HG02970 (cell line): ENCODE measurements around the gene GADD45GIP1.
"Not testable (repeated sequence)": the region's sequence is repeated elsewhere in the genome, so short reads cannot be mapped to it uniquely, and the experiment has no call there.

ENCODE experiments used
- ATAC-seq: cut with Tn5 transposase; IDR thresholded peaks from one replicate; pipeline ENCODE4 v1.9.1; 2021; ENCODE audit warnings: mild to moderate bottlenecking, moderate library complexity, moderate number of reproducible peaks; ENCODE audit not compliant: unreplicated experiment, low FRiP score

The GADD45GIP1 gene

DNA sequence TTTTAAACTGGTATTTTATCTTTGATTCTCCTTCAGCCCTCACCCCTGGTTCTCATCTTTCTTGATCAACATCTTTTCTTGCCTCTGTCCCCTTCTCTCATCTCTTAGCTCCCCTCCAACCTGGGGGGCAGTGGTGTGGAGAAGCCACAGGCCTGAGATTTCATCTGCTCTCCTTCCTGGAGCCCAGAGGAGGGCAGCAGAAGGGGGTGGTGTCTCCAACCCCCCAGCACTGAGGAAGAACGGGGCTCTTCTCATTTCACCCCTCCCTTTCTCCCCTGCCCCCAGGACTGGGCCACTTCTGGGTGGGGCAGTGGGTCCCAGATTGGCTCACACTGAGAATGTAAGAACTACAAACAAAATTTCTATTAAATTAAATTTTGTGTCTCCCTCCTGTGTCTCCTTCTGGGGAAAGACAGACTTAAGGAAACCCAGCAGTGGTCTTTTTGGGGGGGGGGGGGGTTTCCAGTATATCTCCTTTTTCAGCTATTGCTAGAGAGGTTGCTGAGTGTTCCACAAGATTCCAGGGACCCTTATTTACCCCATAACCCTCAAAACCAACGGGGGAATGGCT, 12.8 kb downstream of the GADD45GIP1 start:
- no peak for ATAC-seq

DNA sequence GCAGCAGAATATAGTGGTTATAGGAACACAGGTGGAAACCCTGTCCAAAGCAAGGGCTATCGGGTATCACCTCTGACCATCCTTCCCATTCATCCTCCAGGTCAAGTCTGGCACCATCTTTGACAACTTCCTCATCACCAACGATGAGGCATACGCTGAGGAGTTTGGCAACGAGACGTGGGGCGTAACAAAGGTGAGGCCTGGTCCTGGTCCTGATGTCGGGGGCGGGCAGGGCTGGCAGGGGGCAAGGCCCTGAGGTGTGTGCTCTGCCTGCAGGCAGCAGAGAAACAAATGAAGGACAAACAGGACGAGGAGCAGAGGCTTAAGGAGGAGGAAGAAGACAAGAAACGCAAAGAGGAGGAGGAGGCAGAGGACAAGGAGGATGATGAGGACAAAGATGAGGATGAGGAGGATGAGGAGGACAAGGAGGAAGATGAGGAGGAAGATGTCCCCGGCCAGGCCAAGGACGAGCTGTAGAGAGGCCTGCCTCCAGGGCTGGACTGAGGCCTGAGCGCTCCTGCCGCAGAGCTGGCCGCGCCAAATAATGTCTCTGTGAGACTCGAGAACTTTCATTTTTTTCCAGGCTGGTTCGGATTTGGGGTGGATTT, 13.5 kb downstream of the GADD45GIP1 start:
- no peak for ATAC-seq

GRCh38 chr19:12940897-12941296, 16.1 kb downstream of the GADD45GIP1 start:
- ATAC-seq: no peak

DNA sequence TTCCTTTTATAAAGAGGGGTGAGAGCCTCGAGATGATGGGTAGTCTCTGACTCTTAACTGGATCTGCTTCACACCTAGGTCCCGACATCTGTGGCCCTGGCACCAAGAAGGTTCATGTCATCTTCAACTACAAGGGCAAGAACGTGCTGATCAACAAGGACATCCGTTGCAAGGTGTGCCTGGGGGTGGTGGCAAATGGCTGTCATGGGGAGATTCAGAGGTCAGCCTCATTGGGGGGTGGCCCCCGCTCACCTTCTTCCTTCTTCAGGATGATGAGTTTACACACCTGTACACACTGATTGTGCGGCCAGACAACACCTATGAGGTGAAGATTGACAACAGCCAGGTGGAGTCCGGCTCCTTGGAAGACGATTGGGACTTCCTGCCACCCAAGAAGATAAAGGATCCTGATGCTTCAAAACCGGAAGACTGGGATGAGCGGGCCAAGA, 17.0 kb downstream of the GADD45GIP1 start:
- ATAC-seq: no peak

GRCh38 chr19:12938779-12939601, 18.0 kb downstream of the GADD45GIP1 start:
- ATAC-seq: peak; percentile 1

DNA sequence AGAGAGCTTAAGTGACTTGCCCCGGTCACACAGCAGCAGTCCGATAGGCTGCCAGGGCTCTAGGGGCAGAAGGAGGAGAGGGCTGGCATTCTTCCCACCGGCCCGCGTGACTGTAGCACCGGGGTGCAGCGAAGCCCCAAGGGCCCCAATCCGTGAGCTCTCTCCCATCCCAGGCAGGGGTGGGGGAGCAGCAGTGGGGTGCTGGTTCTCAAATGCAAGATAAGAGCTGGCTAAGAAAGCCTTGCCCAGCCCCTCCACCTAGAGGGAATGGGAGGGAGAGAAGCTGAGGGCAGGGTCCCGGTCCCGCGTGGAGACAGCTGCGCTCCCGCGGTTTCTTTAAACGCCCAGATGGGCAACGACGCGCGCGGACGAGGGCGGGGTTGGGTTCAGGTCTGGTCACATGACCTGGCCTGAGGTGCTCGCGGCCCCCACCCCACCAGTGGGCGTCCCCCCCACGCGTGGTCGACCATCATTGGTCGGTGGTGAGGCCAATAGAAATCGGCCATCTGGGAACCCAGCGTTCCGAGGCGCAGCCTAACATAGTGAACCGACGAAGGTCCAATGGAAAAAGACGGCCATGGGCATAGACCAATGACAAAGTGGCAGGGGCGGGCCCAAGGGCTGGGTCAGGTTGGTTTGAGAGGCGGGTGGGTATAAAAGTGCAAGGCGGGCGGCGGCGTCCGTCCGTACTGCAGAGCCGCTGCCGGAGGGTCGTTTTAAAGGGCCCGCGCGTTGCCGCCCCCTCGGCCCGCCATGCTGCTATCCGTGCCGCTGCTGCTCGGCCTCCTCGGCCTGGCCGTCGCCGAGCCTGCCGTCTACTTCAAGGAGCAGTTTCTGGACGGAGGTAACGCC, 18.9 kb downstream of the GADD45GIP1 start, which contains the start of gene CALR:
CALR (plus strand) TSS at position 683 of the 852 bp plus-strand sequence; CDS start at position 754, 71 bp downstream.
- ATAC-seq: peak; percentile 82

DNA sequence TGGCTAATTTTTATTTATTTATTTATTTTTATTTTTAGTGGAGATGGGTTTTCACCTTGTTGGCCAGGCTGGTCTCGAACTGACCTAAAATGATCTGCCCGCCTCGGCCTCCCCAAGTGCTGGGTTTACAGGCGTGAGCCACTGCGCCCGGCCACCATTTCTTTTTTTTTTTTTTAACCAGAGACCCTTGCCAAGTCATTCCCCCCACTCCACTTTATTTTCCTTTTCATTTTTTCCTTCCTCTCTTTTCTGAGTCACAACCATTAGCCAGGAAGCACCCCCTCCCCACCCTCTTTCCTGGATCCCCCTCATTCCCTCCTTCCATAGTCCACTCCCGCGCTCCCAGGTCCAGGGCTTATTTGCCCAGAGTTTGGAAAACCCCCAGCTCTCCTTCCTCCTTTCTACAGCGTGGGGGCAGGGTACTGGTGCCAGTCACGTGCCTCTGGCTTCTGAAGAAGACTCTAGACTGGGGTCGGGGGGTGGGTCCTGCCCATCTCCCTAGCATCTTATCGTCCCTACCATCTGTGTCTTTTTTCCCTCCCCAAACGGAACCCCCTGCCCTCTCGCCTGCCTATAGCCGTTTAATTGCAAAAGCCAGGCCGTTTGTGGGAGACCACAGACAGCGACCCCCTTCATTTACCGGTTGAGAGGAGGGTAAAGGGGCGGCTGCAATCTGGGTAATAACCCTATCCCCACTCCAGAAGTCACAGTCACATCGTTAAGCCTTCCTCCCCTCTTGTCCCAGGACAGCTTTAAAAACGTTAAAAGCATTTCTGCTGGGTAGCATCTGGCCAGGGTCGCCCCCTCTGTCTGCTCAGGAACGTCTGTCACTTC, 19.7 kb downstream of the GADD45GIP1 start:
- ATAC-seq: no peak

DNA sequence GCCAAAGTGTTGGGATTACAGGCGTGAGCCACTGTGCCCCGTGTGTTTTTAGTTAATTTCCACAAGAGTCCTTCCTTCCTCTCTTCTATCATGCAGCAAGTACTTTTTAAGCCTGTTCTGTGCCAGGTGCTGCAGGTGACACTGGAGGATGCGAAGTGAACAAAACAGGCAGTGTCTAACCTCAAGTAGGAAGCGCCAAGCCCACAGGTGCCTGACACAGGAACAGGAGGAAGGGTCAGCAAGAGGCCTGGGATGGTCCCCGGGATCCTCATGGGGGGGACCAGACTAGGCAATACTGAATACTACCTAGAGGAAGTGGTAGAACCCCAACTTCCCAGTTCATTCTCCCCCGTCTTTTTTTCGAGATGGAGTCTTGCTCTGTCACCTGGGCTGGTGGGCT, 20.4 kb downstream of the GADD45GIP1 start:
- no peak for ATAC-seq

DNA sequence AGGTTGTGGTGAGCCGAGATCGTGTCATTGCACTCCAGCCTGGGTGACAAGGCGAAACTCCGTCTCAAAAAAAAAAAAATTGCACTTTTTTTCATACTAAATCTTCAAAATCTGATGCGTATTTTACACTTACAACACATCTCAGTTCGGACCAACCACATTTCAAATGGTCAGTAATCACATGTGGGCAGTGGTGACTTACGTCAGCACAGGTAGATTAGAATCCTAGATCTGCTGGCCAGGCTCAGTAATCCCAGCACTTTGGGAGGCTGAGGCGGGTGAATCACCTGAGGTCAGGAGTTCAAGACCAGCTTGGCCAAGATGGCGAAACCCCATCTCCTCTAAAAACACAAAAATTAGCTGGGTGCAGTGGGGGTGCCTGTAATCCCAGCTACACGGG, 22.0 kb downstream of the GADD45GIP1 start:
- ATAC-seq: no peak

DNA sequence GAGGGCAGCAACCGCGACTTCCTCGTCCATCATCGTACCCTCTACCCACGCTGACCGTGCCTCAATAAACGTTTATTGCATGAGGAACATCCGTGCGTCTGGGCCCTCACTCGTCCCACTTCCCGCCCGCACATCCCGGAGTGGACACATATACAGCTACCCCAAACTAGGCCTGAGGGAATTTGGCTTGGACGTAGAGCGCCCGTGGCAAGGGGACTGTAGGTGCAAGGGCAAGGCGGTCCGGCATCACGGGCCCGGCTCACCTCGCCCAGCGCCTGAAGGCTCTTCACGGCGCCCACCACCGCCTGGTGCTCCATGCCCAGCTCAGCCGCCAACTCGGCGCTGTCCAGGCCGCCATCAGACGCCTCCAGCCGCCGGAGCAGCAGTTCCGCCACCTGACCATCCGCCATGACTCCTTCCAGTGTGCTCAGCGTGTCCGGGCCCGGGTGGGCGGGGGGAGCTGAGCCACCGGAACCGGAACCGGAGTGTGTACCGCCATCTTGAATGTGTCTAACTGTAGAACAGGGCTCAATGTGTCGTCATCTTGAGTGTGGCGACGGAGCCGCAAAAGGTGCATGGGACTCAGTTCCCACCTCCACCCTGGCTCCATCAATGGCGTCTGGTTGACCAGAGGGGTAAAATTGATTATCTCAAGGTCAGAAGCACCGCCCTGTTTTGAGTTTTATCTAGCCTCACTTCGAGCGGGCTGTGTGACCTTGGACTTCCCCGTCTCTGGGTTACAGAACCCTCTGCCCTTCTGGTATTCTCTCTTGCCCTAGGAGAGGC, 23.5 kb downstream of the GADD45GIP1 start, which contains the start of gene FARSA:
FARSA (minus strand) TSS at position 425 of the 786 bp plus-strand sequence; CDS start at position 410, 15 bp downstream.
- peak; percentile 38 for ATAC-seq

- no peak for ATAC-seq
Measured at GRCh38 chr19:12932392-12933286, 24.4 kb downstream of the GADD45GIP1 start.

DNA sequence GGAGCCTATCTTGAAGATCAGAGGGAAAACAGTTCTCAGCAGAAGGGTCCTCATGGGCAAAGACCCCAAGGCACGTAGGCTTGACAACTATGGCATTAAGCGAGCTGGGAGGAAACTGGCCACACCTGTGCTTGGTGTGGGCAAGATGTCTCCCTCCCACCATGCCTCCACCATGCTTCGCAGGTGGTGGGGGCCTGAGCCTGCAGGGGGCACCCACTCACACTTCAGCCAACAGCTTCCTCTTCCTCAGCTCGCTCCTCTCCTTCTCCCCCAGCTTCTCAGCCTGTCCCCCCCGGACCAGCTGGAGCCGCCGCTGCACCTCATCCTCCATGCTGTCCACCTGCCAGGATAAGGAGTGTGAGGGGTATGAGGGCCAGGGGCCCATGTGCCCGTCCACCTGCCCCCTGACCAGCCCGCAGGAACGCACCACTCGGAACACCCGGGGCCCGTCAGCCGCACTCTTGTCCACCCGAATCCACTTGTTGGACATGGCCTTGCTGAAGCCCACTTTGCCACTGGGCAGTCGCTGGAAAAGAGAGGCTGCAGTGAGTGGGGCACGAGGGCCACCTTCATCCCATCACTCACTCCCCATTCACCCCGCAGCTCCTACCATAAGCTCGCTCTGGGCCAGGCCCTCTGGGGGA, 26.9 kb downstream of the GADD45GIP1 start:
- ATAC-seq: no peak

DNA sequence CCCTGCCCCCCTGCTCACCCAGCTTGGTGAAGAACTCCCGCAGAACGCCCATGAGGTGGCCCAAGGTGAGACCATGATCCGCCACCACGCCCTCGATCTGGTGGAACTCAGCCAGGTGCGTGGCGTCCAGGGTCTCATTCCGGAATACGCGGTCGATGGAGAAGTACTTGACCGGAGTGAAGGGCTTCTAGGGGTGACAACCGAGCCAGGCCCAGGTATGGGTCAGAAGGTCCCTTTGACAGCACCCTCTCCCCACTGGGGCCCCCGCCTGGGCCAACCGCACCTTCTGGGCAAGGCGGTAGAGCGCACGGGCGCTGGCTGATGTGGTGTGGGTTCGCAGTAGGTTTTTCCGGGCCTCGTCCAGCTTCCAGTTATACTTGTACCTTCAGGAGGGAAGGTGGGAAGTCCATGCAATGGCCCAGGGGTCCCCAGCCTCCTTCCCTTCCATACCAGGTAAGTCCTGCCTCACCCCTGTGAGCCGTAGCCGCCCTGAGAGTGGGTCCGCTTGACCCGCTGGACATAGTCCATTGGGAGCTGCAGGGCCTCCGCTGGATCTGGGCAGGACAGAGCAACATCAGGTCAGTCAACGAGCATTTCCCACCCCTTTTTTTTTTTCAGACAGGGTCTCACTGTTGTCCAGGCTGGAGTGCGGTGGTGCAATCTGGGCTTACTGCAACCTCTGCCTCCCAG, 32.3 kb downstream of the GADD45GIP1 start:
- ATAC-seq: no peak

- ATAC-seq: no peak
Measured at GRCh38 chr19:12922959-12923358, 34.1 kb downstream of the GADD45GIP1 start.

GRCh38 chr19:12921047-12921446, 36.0 kb downstream of the GADD45GIP1 start:
- no peak for ATAC-seq

- no peak for ATAC-seq
Measured at GRCh38 chr19:12918253-12918652, 38.8 kb downstream of the GADD45GIP1 start.

DNA sequence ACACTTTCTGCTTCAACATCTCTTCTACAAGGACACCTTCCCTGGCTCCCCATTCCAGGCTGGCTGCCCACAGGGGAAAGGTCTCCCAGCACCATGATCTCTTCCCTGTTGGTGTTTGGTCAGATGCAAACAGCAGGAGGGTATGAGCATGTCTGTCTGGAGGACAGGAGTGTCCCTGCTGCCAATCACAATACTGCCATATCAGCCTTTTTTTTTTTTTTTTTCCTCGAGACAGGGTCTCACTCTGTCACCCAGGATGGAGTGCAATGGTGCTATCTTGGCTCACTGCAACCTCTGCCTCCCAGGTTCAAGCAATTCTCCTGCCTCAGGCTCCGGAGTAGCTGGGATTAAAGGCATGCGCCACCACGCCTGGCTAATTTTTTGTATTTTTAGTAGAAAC, 41.2 kb downstream of the GADD45GIP1 start:
- ATAC-seq: not testable (repeated sequence)
